HG03432 (cell line): ENCODE measurements around the gene KRT72.
"Not testable (repeated sequence)": the region's sequence is repeated elsewhere in the genome, so short reads cannot be mapped to it uniquely, and the experiment has no call there.

Experiments
- ATAC-seq: cut with Tn5 transposase; IDR thresholded peaks from one replicate; pipeline ENCODE4 v1.9.1; 2021; ENCODE audit warnings: mild to moderate bottlenecking, moderate library complexity; ENCODE audit not compliant: unreplicated experiment

The KRT72 gene

DNA sequence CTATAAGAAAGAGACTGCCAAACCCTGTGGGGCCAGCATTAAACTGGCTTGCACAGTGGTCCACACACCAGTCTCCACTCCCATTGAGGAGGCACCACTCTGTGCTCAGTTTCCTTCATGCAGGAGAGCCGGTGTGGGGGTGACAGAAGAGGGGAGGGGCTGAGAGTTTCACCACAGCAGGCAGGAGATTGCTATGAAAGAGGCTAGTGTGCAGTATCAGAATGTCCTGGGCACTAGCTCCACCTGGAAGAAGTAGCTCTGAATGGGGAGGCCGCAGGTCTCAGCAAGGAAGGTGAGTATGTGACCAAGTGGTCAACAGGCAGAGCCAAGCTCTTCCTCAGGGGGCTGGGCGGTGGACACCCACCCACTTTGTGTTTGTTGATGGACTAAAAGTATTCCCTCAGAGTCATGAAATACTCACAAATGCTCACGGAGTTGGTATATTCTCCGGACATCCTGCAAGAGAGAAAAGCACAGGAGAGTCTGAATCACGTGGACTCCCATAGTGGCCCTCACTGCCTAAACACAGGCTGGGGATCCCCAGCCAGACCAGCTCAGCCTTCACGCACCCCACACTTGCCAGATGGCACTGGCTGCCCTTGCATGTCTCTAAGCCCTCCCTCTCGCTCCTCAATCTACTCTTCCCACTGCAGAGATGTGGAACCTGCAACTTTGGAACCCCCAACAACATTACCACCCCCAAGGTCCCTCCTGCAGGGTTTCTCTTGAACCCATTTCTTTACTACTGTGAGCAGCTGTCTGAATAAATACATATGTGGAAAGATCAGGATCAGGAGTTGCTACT, 7.8 kb upstream of the KRT72 start:
- ATAC-seq, result no peak

DNA sequence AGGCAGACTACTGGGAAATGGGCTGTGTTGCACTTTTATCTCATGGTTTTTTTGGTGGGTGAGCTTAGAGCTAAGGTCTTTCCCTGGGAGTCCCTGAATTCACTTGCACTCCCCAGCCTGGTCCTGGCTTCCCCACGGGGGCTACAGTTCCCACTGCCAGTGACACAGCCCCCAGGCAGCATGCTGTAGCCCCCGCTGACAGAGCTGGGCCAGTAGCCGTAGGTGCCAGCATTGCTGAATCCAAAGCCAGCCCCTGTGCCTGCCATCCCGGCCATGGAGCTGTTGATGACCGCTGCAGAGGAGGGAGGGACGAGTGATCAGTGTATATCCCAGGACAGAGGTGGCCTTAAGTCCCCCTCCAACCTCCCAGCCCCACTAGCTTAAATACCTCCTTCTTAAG, 6.9 kb upstream of the KRT72 start:
- ATAC-seq, result no peak

- ATAC-seq, result no peak
Measured at GRCh38 chr12:52607314-52607713, 6.1 kb upstream of the KRT72 start.

DNA sequence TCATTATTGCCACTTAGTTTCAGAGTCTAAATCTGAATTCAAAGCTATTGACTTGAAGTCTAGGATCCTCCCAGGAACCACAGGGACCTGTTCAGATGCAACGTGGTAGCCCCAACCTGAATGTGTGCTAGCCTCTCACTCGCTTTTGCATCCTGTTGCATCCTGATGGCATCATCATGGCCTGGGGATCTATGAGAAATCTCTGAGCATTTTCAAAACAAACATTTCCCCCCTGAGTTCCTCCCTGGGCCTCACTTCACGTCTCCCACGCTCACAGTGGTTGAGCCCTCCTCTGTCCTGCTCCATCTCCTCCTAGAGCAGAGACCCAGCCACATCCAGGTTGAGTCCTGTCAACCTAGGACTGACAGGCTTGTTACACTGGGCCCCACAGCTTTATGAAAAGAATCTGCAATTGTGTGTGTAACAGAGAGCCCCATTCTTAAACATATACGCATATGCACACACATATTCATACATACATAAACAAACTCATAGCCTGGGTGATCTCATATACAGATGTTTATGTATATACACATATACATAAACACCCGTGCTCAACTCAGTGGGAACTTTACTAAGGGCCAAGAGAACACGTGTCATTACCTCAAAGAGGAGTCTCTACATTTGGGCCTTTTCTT, 5.4 kb upstream of the KRT72 start:
- ATAC-seq, result no peak

GRCh38 chr12:52606096-52606495, 4.8 kb upstream of the KRT72 start:
- ATAC-seq, result no peak

- no peak for ATAC-seq
Measured at GRCh38 chr12:52605542-52605941, 4.3 kb upstream of the KRT72 start.

GRCh38 chr12:52604859-52605258, 3.6 kb upstream of the KRT72 start:
- ATAC-seq, result no peak

- ATAC-seq, result no peak
Measured at GRCh38 chr12:52603314-52603713, 2.1 kb upstream of the KRT72 start.

DNA sequence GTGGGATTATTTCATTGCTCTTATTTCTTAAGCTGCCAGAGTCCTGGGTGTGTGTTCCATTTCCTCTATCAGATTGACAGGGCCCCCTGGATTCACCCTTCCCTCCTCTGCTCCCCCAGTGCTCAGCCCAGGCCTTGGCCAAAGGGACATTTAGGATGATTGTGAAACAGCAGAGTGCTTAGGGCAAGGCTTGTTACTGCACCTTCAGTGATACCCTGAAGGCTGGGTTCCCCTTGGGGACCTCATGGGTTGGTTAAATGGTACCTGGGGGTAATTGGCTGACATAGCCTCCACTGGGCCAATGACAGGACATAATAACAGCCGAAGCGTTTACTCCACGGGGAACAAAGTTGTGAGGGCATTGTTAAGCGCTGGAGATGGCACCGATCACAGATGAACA, 1.3 kb upstream of the KRT72 start:
- no peak for ATAC-seq

- no peak for ATAC-seq
Measured at GRCh38 chr12:52601671-52602070, 408 bp upstream of the KRT72 start.

GRCh38 chr12:52600475-52600874, 788 bp downstream of the KRT72 start:
- no peak for ATAC-seq

- ATAC-seq, result no peak
Measured at GRCh38 chr12:52600071-52600470, 1.2 kb downstream of the KRT72 start.

DNA sequence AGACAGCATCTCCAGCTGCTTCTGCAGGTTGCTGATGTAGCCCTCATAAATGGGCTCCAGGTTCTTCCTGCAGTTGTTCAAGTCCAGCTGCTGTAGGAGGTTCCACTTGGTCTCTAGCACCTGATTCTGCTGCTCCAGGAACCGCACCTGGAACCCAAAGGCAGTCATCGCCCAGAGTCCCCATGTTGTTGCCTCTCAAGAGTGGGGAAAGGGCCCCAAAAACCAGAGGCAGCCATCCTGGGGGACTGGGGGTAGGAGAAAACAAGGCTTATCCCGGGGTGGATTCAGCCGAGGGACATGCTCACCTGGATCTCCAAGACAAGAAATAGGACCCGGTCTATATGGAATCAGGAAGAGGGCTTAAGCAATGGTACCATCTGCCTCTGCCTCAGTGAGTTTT, 2.3 kb downstream of the KRT72 start:
- ATAC-seq, result no peak

DNA sequence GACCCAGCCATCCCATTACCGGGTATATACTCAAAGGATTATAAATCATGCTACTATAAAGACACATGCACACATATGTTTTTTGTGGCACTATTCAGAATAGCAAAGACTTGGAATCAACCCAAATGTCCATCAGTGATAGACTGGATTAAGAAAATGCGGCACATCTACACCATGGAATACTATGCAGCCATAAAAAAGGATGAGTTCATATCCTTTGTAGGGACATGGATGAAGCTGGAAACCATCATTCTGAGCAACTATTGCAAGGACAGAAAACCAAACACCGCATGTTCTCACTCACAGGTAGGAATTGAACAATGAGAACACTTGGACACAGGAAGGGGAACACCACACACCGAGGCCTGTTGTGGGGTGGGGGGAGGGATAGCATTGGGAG, 7.0 kb downstream of the KRT72 start:
- not testable (repeated sequence) for ATAC-seq

DNA sequence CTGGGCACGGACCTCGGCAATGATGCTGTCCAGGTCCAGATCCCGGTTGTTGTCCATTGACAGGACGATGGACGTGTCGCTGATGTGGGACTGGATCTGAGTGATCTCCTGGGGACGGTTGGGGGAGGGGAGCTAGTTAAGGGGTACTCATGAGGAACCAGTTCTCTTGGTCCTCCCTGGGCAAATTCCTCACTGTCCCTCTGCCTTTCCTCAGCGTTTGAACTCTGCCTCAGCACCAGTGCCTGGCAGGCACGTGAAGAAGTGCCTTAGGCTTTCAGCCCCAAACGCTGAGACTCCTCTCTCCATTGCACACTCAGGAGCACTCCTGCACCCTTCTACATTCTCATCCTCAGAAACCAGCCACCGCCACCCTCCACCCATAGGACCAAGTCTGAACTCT, 9.7 kb downstream of the KRT72 start:
- no peak for ATAC-seq

DNA sequence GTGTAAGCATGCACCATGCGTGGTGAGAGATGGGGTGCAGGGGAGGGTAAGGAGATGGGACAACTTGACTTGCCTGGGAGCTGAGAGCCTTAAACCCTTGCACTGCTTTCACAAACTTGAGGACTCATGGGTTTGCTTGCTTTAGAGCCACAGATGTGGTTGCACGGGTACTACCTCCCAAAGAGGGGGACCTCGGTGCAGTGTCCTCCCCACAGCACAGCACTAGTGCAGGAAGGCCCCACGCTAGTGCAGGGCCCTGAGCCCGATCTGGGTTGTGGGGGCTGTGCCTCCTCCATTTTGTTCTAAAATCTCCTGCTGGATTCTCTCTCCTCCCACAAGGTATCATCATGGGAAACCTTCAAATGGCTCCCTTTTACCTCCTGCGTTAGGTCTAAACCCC, 11.2 kb downstream of the KRT72 start:
- no peak for ATAC-seq

- no peak for ATAC-seq
Measured at GRCh38 chr12:52587563-52587962, 13.7 kb downstream of the KRT72 start.

DNA sequence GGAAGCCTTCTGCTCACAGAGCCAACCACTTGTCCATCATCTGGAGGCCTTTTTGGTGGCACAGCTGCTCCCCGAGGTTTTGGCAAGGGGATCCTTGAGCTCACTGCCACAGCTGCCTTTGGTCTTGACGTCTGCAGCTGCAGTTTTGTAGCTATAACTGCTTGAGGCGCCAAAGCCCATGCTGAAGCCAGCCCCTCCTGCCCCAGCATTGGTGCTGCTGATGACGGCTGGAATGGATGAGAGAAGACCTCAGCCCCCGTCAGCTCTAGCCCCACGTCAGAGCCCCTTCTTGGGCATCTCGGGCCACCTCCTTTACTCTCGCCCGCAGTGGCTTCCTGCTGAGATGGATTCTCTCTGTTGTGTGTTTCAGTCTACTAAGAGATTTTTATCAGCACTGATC, 15.3 kb downstream of the KRT72 start:
- no peak for ATAC-seq

DNA sequence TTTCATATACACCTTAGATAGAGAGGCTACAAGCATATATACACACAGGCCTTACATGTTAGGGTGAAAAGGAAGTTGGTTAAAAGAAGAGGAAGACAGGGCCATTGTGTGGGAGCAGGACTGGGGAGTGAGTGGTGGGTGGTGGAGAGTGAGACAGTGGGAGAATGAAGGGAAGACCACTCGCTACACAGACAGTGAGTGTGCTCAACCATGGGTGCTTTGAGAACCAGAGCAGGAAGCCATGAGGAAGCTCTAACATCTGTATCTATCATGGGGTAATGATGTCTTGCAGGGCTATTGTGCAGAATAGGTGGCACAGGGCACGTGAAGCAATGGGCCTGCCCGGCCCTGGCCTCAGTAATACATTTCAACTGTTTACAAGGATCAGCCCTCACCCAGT, 16.2 kb downstream of the KRT72 start:
- ATAC-seq, result no peak

DNA sequence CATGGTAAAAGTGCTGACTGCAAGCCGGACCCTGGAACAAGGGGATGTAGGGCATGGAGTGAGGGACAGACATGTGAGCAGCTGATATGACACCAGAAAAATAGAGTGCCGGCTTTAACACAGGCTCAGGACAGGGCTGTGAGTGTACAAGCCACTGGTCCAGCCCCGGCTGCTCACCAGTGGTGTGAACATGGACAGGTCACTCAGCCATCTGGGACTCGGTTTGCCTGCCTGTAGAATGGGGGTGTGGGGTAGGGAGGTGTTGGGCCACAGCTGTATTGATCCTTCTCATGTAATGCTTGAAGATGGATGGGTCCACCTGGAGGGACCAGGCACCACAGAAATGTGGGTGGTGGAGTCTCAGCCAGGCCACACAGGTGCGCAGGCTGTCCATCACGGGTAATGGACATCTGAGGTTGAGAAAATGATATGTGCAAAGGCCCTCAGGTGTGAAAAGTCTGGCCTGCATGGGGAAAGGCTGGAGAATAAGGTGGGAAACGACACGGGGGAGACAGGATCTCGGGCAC, 17.0 kb downstream of the KRT72 start:
- ATAC-seq, result no peak

- no peak for ATAC-seq
Measured at GRCh38 chr12:52582971-52583456, 18.2 kb downstream of the KRT72 start.

DNA sequence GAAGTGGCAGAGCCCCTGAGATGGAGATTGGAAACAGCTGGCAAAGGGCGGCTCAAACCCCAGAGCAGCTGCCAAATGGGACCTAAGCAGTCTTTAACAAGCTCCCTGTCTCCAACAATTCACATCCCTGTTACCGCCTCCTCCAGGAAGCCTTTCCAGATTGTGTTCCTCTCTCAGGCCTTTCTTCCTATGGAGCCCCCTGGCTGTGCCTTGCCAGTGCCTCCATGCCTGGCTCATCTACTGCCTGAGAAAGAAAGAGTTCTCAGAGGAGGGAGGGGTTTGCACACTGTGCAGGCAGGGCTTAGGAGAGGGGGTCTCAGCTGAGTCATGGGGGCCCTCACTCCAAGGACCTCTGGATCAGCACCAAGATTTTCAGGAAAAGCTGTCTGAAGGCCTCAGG, 18.8 kb downstream of the KRT72 start:
- no peak for ATAC-seq
